OCI-LY7 (cell line): Measurements from ENCODE around the gene BROX.

Experiments used
- EZH2phosphoT487 ChIP-seq: fragments of 200-600 bp; sonication (generic); IDR thresholded peaks from 2 replicates; pipeline ENCODE4 v1.6.1; 2018; ENCODE audit warnings: low read depth, borderline replicate concordance, mild to moderate bottlenecking, mixed run types, antibody characterized with exemption, low read length, moderate library complexity, mixed read lengths
- TF ChIP-seq, protein P1 (sequence below): fragments of 200-600 bp; sonication (generic); conservative IDR thresholded peaks from 2 replicates; pipeline ENCODE4 v1.5.1; 2014; ENCODE audit warnings: mild to moderate bottlenecking, antibody characterized with exemption, low read length, moderate library complexity, mixed read lengths

DNA sequence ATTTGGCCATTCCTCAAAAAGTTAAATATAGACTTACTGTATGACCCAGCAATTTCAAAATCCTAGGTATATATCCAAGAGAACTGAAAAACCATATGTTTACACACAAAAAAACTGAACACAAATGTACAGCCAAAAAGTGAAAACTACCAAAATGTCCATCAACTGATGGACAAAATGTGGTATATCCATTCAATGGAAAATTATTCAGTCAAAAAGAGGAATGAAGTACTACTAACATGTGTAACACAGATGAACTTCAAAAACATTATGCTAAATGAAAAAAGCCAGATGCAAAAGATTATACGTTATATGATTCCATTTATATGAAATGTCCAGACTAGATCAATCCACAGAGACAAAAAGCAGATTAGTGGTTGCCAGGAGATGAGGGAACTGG lies 8.1 kb upstream of the BROX start:
- TF ChIP-seq, protein P1, sequence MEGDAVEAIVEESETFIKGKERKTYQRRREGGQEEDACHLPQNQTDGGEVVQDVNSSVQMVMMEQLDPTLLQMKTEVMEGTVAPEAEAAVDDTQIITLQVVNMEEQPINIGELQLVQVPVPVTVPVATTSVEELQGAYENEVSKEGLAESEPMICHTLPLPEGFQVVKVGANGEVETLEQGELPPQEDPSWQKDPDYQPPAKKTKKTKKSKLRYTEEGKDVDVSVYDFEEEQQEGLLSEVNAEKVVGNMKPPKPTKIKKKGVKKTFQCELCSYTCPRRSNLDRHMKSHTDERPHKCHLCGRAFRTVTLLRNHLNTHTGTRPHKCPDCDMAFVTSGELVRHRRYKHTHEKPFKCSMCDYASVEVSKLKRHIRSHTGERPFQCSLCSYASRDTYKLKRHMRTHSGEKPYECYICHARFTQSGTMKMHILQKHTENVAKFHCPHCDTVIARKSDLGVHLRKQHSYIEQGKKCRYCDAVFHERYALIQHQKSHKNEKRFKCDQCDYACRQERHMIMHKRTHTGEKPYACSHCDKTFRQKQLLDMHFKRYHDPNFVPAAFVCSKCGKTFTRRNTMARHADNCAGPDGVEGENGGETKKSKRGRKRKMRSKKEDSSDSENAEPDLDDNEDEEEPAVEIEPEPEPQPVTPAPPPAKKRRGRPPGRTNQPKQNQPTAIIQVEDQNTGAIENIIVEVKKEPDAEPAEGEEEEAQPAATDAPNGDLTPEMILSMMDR = no peak
- no peak for TF ChIP-seq EZH2phosphoT487
